Panc1 (cell line): ENCODE data around the gene C6orf132. TPM values are rescaled to one million over a fixed set of nuclear protein-coding genes. Genes with fewer than 3 reads are reported as not detected.

Source experiments
- ATAC-seq: fragments of 200-7000 bp; cut with Tn5 transposase; 2 replicates; pipeline ENCODE4 v1.9.1; 2020; ENCODE audit warnings: mild to moderate bottlenecking, moderate library complexity
- BruUV-seq: library from RNA; stranded (reverse); fragments of 400-500 nt; replicated peaks from 2 replicates; lab custom pipeline; 2021; lab: Mats Ljungman, UMichigan
- CTCF ChIA-PET: fragments of 300-600 bp; sonication (Branson Sonifier 250); formaldehyde crosslinking; loops from one replicate; lab custom pipeline; 2022; ENCODE audit warnings: antibody characterized with exemption; lab: Charles Lee
- POLR2A ChIA-PET: fragments of 300-600 bp; sonication (Branson Sonifier 250); formaldehyde crosslinking; loops from one replicate; lab custom pipeline; 2022; ENCODE audit warnings: antibody characterized with exemption; lab: Charles Lee
- DNase-seq: peaks from one replicate; pipeline ENCODE4 v3.0.0-alpha.2; 2010; ENCODE audit warnings: low read depth, low spot score
- H3K27ac ChIP-seq: 2 replicates; pipeline ENCODE4 v1.5.1; 2011; ENCODE audit warnings: mild to moderate bottlenecking, low read length, inconsistent platforms
- H3K27me3 ChIP-seq: fragments of 200-500 bp; sonication (Bioruptor generic); 2 replicates; pipeline ENCODE4 v1.6.0; 2014; ENCODE audit warnings: low read length, inconsistent platforms; ENCODE audit not compliant: control insufficient read depth, insufficient read depth
- H3K36me3 ChIP-seq: fragments of 200-500 bp; sonication (Bioruptor generic); 2 replicates; pipeline ENCODE4 v1.5.1; 2014; ENCODE audit warnings: inconsistent platforms, mild to moderate bottlenecking, low read length, moderate library complexity; ENCODE audit not compliant: control insufficient read depth, insufficient read depth
- H3K4me1 ChIP-seq: 2 replicates; pipeline ENCODE4 v1.5.1; 2011; ENCODE audit warnings: inconsistent platforms, mild to moderate bottlenecking, low read length, moderate library complexity; ENCODE audit not compliant: control insufficient read depth, insufficient read depth
- H3K4me3 ChIP-seq, 2 experiments: 2 replicates each; pipeline ENCODE4 v1.5.1; 2011 to 2012; ENCODE audit warnings: low read depth in 2 of 2, low read length in 2 of 2, mild to moderate bottlenecking in 2 of 2, inconsistent platforms in 1 of 2, moderate library complexity in 1 of 2
- H3K9me3 ChIP-seq: fragments of 200-500 bp; sonication (Bioruptor generic); 2 replicates; pipeline ENCODE4 v1.5.1; 2014; ENCODE audit warnings: low read depth, mild to moderate bottlenecking, inconsistent platforms, low read length, moderate library complexity; ENCODE audit not compliant: control insufficient read depth, insufficient read depth
- CTCF ChIP-seq: fragments of 450-650 bp; IDR thresholded peaks from 2 replicates; pipeline ENCODE4 v1.5.1; 2017; ENCODE audit warnings: mild to moderate bottlenecking
- POLR2AphosphoS5 ChIP-seq: IDR thresholded peaks from 2 replicates; pipeline ENCODE4 v1.6.1; 2012; ENCODE audit warnings: mild to moderate bottlenecking, low read depth, low read length, moderate library complexity
- REST ChIP-seq, 2 experiments: IDR thresholded peaks; 2 replicates each; pipeline ENCODE4 v1.6.1; 2011 to 2012; ENCODE audit warnings: low read depth in 2 of 2, control low read depth in 1 of 2, low read length in 1 of 2, mild to moderate bottlenecking in 1 of 2, moderate library complexity in 1 of 2; ENCODE audit not compliant: insufficient read depth in 1 of 2
- SIN3A ChIP-seq: IDR thresholded peaks from 2 replicates; pipeline ENCODE4 v1.6.1; 2012; ENCODE audit warnings: low read depth, mild to moderate bottlenecking, low read length, moderate library complexity, borderline replicate concordance; ENCODE audit not compliant: insufficient read depth
- TCF7L2 ChIP-seq: IDR thresholded peaks from 2 replicates; pipeline ENCODE4 v1.6.1; 2011; ENCODE audit warnings: mild to moderate bottlenecking, low read depth, low read length, inconsistent platforms
- in situ Hi-C: cut with HindIII; loops from 2 replicates; pipeline ENCODE4 v1.10.0; 2016; ENCODE audit warnings: low sequenced_read_pairs, low pct_unique_long_range_greater_than_20kb
- intact Hi-C: fragments of 100-400 bp; cut with micrococcal nuclease; formaldehyde crosslinking; loops from one replicate; pipeline ENCODE4 v1.10.0; 2022; ENCODE audit not compliant: unreplicated experiment
- total RNA-seq: library from RNA; stranded (reverse); gene quantifications from one replicate; pipeline ENCODE4 v1.2.1, GENCODE V29; 2021; ENCODE audit not compliant: unreplicated experiment

The C6orf132 gene
- total RNA-seq, 1 experiment from 2014 or later = 12.9 TPM

- H3K4me3 ChIP-seq = no peak overlapping the region
- H3K27ac ChIP-seq = no peak overlapping the region
- H3K9me3 ChIP-seq = no peaks in the 10 kb centered on the region
- H3K36me3 ChIP-seq = no peaks in the 10 kb centered on the region
- ATAC-seq (no peak), DNase-seq (no peak)
- BruUV-seq = no TSS peak
- ChIA-PET POLR2A (no interaction called here), CTCF (interaction anchor here (0.6 kb wide), 1 partner anchor 14 kb away, joined by 5 read pairs; no protein-coding TSS in a partner anchor)
- H3K4me1 ChIP-seq = peaks cover 5% of the 10 kb centered on the region
- intact Hi-C loops (no loop called here), in situ Hi-C loops (no loop called here)
- TF ChIP-seq REST (IDR thresholded peaks at IDR 0.05; ENCODE audit: insufficient read depth in 1 of 2, low read depth in 2 of 2, low read length in 1 of 2) (no peak), POLR2AphosphoS5 (no peak), TCF7L2 (no peak), CTCF (no peak), SIN3A (no peak)
- no peaks in the 10 kb centered on the region for H3K27me3 ChIP-seq
Observed at GRCh38 chr6:42104804-42105125, 37.7 kb downstream of the C6orf132 start.

GRCh38 chr6:42104095-42104803, 38.2 kb downstream of the C6orf132 start:
- Histone ChIP-seq H3K27ac (no peak overlapping the region), H3K9me3 (no peaks in the 10 kb centered on the region), H3K4me3 (no peak overlapping the region), H3K4me1 (peaks cover 10% of the 10 kb centered on the region), H3K36me3 (no peaks in the 10 kb centered on the region), H3K27me3 (no peaks in the 10 kb centered on the region)
- TF ChIP-seq CTCF (peak; percentile 63; the same call in 1 of the 2 replicates), SIN3A (no peak)
- no TSS peak for BruUV-seq
- ChIA-PET CTCF (interaction anchor here (0.6 kb wide), 1 partner anchor 14 kb away, joined by 5 read pairs; no protein-coding TSS in a partner anchor), POLR2A (no interaction called here)
- no peak for ATAC-seq
- intact Hi-C loops = no loop called here
- no peak for DNase-seq
- in situ Hi-C loops = no loop called here
